ENCODE data around the gene ABCB4. TPM values are rescaled to one million over a fixed set of nuclear protein-coding genes. Genes with fewer than 3 reads are reported as not detected.

ABCB4 gene
- total and polyA plus RNA-seq, 3 donors from 2014 or later: 1.7 to 2.6 (median 2.0) TPM

DNA sequence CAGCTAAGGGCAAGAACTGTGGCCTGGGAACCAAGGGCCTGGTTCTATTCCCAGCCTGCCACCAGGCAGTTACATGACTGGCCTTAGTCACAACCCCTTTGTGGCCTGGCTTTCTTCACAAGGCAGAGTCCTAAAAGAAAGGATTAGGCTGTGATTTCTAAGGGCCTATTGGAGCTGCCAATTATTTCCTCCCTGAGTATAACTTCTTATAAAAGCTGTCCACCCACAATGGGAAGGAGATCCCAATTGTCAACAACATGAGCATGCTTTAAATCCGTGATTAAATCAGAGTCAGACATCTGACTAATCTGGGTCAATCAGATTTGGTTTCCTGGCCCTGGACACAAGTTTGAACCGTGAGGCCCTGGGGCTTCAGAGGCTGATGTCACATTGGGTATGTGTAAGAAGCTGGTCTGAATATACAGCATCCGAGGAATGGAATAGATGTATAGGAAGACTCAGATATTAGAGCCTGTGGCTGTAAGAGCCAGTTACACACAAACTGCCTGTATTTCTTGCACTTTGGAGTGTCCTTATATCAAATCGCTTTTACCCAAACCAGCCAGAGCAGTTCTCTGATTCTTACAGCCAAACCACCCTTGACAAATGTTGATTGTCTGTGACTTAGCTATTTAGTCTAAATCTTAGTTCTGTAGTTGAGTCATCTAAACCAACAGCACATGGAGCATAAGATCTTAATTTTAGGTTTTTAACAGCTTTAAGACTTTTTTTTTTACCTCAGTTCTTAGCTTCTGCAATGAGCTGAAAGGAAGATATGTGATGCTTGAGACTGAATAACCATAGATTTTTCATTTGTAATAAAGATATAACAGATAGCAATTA lies 61.3 kb downstream of the ABCB4 start:
- TF ChIP-seq, protein P1, sequence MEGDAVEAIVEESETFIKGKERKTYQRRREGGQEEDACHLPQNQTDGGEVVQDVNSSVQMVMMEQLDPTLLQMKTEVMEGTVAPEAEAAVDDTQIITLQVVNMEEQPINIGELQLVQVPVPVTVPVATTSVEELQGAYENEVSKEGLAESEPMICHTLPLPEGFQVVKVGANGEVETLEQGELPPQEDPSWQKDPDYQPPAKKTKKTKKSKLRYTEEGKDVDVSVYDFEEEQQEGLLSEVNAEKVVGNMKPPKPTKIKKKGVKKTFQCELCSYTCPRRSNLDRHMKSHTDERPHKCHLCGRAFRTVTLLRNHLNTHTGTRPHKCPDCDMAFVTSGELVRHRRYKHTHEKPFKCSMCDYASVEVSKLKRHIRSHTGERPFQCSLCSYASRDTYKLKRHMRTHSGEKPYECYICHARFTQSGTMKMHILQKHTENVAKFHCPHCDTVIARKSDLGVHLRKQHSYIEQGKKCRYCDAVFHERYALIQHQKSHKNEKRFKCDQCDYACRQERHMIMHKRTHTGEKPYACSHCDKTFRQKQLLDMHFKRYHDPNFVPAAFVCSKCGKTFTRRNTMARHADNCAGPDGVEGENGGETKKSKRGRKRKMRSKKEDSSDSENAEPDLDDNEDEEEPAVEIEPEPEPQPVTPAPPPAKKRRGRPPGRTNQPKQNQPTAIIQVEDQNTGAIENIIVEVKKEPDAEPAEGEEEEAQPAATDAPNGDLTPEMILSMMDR (IDR thresholded peaks at IDR 0.05): no peak
- no peak for TF ChIP-seq POLR2A (IDR thresholded peaks at IDR 0.05)
- intact Hi-C loops (cut with DNase I; ENCODE audit: low total_unique reads): no loop called here
- no peaks in the 10 kb centered on the region for H3K4me1 ChIP-seq
- no peak overlapping the region for H3K27ac ChIP-seq
- 84 to 87% methylated on average over 4 of the region's 4 CpGs for WGBS, 2 donors
- H3K9me3 ChIP-seq: no peaks in the 10 kb centered on the region
- DNase-seq: no peak
- H3K4me3 ChIP-seq: no peak overlapping the region
- no peaks in the 10 kb centered on the region for H3K27me3 ChIP-seq
- no peaks in the 10 kb centered on the region for H3K36me3 ChIP-seq (ENCODE audit: low read depth, missing control alignments)

DNA sequence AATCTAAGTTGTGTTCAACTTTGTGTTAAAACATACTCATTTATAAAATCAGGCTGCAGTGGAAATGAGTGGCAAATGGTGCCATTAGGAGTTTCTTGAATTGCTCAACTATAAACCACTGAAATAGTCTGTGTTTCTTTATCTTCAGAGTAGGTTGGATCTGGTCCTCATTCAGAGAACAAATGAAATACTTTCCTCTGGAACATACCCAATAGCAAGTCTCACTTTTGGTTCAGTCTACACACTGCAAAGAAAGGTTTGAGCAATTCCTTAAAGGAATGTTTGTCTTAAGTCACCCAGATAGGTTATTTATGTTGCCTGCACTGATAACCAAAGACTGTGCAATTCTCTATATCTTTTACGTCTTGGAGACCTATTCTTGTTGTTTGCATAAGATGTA lies 62.5 kb downstream of the ABCB4 start:
- 83 to 93% methylated on average over 1 of the region's 1 CpG for WGBS, 2 donors
- intact Hi-C loops (cut with DNase I; ENCODE audit: low total_unique reads): no loop called here

DNA sequence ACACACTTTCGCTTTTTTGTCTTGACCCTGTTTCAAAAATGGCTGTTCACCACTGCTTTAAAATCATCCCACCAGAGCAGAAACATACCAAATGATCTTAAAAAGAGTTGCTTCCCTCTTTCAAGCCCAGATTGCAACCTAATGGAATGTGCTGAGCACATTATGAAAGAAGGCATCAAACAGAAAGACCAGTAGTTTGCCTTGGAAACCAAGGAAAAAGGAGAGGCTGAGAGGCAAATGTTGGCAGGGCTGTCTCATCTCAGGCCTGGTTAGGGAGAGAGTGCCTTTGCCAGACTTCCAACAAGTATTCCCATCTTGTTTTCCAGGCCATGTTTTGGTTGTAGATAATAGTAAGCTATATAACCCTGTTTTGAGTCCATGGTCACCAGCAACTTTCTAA lies 64.3 kb downstream of the ABCB4 start:
- intact Hi-C loops (cut with DNase I; ENCODE audit: low total_unique reads): no loop called here
- no peak overlapping the region for H3K27ac ChIP-seq
- no peak for DNase-seq

More for the DNA sequence above, 62.5 kb downstream of the ABCB4 start:
- H3K27me3 ChIP-seq: no peaks in the 10 kb centered on the region
- no peak overlapping the region for H3K4me3 ChIP-seq
- no peaks in the 10 kb centered on the region for H3K4me1 ChIP-seq
- TF ChIP-seq, protein P1 (IDR thresholded peaks at IDR 0.05): no peak
- TF ChIP-seq POLR2A (IDR thresholded peaks at IDR 0.05): no peak
- H3K9me3 ChIP-seq: no peaks in the 10 kb centered on the region
- H3K27ac ChIP-seq: no peak overlapping the region
- no peaks in the 10 kb centered on the region for H3K36me3 ChIP-seq (ENCODE audit: low read depth, missing control alignments)
- no peak for DNase-seq

DNA sequence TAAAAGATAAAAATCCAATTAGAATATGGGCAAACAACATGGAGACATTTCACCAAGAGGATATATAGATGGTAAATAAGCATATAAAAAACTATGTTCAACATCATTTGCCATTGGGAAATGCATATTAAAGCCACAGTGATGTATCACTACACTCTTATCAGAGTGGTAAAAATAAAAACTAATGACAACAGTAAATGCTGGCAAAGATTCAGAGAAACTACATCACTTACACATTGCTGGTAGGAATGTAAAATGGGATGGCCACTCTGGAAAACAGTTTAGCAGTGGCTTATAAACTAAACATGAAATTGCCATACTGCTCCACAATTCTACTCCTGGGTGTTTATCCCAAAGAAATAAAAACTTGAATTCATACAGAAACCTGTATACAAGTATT lies 70.8 kb downstream of the ABCB4 start:
- no peak overlapping the region for H3K4me3 ChIP-seq
- H3K36me3 ChIP-seq (ENCODE audit: low read depth, missing control alignments): no peaks in the 10 kb centered on the region
- intact Hi-C loops (cut with DNase I; ENCODE audit: low total_unique reads): no loop called here
- TF ChIP-seq POLR2A (IDR thresholded peaks at IDR 0.05): no peak
- TF ChIP-seq, protein P1 (IDR thresholded peaks at IDR 0.05): no peak
- H3K27ac ChIP-seq: no peak overlapping the region
- no peaks in the 10 kb centered on the region for H3K9me3 ChIP-seq
- no peak for DNase-seq
- H3K4me1 ChIP-seq: no peaks in the 10 kb centered on the region
- no peaks in the 10 kb centered on the region for H3K27me3 ChIP-seq

More for the DNA sequence above, 64.3 kb downstream of the ABCB4 start:
- Histone ChIP-seq H3K9me3 (no peaks in the 10 kb centered on the region), H3K27me3 (no peaks in the 10 kb centered on the region), H3K4me3 (no peak overlapping the region), H3K36me3 (ENCODE audit: low read depth, missing control alignments) (no peaks in the 10 kb centered on the region), H3K4me1 (no peaks in the 10 kb centered on the region)
- 93% methylated on average over 1 of the region's 1 CpG for WGBS, 2 donors
- no peak for TF ChIP-seq POLR2A (IDR thresholded peaks at IDR 0.05)
- TF ChIP-seq, protein P1 (IDR thresholded peaks at IDR 0.05): no peak

DNA sequence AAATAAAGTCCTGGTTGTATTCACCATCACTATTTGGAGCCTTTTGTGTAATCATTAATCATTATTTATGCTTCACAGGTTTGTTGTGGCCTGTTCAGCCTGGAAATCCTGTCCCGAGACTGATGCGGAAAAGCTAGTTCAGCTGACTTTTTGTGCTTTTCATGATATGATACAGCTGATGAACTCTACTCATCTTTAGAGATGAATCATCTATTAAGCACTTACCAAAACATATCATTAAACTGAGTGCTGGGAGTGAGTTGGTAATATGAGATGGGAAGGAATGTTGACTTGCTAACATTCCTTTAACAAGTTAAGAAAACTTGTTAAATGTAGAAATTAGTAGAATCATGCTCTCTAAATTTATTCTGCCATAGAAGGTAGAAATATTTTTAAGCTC lies 77.0 kb downstream of the ABCB4 start:
- TF ChIP-seq, protein P1 (IDR thresholded peaks at IDR 0.05): no peak
- TF ChIP-seq POLR2A (IDR thresholded peaks at IDR 0.05): no peak
- H3K36me3 ChIP-seq (ENCODE audit: low read depth, missing control alignments): no peaks in the 10 kb centered on the region
- no peaks in the 10 kb centered on the region for H3K9me3 ChIP-seq

More for the DNA sequence above, 77.0 kb downstream of the ABCB4 start:
- 92 to 100% methylated on average over 2 of the region's 2 CpGs for WGBS, 2 donors
- Histone ChIP-seq H3K4me3 (no peak overlapping the region), H3K27ac (no peak overlapping the region), H3K27me3 (no peaks in the 10 kb centered on the region), H3K4me1 (no peaks in the 10 kb centered on the region)
- intact Hi-C loops (cut with DNase I; ENCODE audit: low total_unique reads): no loop called here
- no peak for DNase-seq

Measured in testis (tissue), 3 donors.